ENCODE results near the gene CAPNS2. TPM values are rescaled to one million over a fixed set of nuclear protein-coding genes. Genes with fewer than 3 reads are reported as not detected.
"Not testable (repeated sequence)": the region's sequence is repeated elsewhere in the genome, so short reads cannot be mapped to it uniquely, and the experiment has no call there.

The CAPNS2 gene
- total RNA-seq, 1 donor from 2014 or later = 0.35 TPM

- H3K36me3 Mint-ChIP-seq (ENCODE audit: low read depth) = peaks cover 2% of the 10 kb centered on the region
- H3K4me3 Mint-ChIP-seq (ENCODE audit: unreplicated experiment) = no peak overlapping the region
- TF ChIP-seq CTCF (IDR thresholded peaks at IDR 0.05) = no peak
- no peaks in the 10 kb centered on the region for H3K9me3 Mint-ChIP-seq (ENCODE audit: low read depth)
- H3K27ac Mint-ChIP-seq (ENCODE audit: unreplicated experiment) = no peak overlapping the region
- no peaks in the 10 kb centered on the region for H3K4me1 Mint-ChIP-seq (ENCODE audit: low read depth)
- no peak for DNase-seq (ENCODE audit: low spot score)
- peaks cover 26% of the 10 kb centered on the region for H3K27me3 Mint-ChIP-seq (ENCODE audit: low read depth)
Observed at GRCh38 chr16:55597928-55598327, 31.4 kb downstream of the CAPNS2 start.

- DNase-seq (ENCODE audit: low spot score) = no peak
- Mint-ChIP-seq H3K4me1 (ENCODE audit: low read depth) (no peaks in the 10 kb centered on the region), H3K9me3 (ENCODE audit: low read depth) (peaks cover 20% of the 10 kb centered on the region)
Observed at GRCh38 chr16:55605754-55606336, 39.4 kb downstream of the CAPNS2 start.

GRCh38 chr16:55613613-55614335 lies 47.3 kb downstream of the CAPNS2 start:
- Mint-ChIP-seq H3K36me3 (ENCODE audit: low read depth) (no peaks in the 10 kb centered on the region), H3K4me1 (ENCODE audit: low read depth) (no peaks in the 10 kb centered on the region), H3K27me3 (ENCODE audit: low read depth) (peaks cover 33% of the 10 kb centered on the region), H3K27ac (ENCODE audit: unreplicated experiment) (no peak overlapping the region), H3K4me3 (ENCODE audit: unreplicated experiment) (no peak overlapping the region), H3K9me3 (ENCODE audit: low read depth) (peaks cover 28% of the 10 kb centered on the region)
- DNase-seq (ENCODE audit: low spot score) = no peak
- TF ChIP-seq CTCF (IDR thresholded peaks at IDR 0.05) = no peak

More at GRCh38 chr16:55605754-55606336, 39.4 kb downstream of the CAPNS2 start:
- Mint-ChIP-seq H3K27ac (ENCODE audit: unreplicated experiment) (no peak overlapping the region), H3K4me3 (ENCODE audit: unreplicated experiment) (no peak overlapping the region), H3K27me3 (ENCODE audit: low read depth) (peaks cover 22% of the 10 kb centered on the region), H3K36me3 (ENCODE audit: low read depth) (peaks cover 5% of the 10 kb centered on the region)
- TF ChIP-seq CTCF (IDR thresholded peaks at IDR 0.05) = no peak

- Mint-ChIP-seq H3K4me3 (ENCODE audit: unreplicated experiment) (no peak overlapping the region), H3K4me1 (ENCODE audit: low read depth) (no peaks in the 10 kb centered on the region), H3K27me3 (ENCODE audit: low read depth) (peaks cover 30% of the 10 kb centered on the region), H3K9me3 (ENCODE audit: low read depth) (peaks cover 20% of the 10 kb centered on the region), H3K27ac (ENCODE audit: unreplicated experiment) (no peak overlapping the region), H3K36me3 (ENCODE audit: low read depth) (no peaks in the 10 kb centered on the region)
- DNase-seq (ENCODE audit: low spot score) = no peak
- TF ChIP-seq CTCF (IDR thresholded peaks at IDR 0.05) = no peak
Observed at GRCh38 chr16:55615071-55615470, 48.6 kb downstream of the CAPNS2 start.

GRCh38 chr16:55615670-55616069 lies 49.2 kb downstream of the CAPNS2 start:
- H3K4me1 Mint-ChIP-seq (ENCODE audit: low read depth); DNase-seq (ENCODE audit: low spot score); H3K36me3 Mint-ChIP-seq (ENCODE audit: low read depth); H3K27ac Mint-ChIP-seq (ENCODE audit: unreplicated experiment); H3K4me3 Mint-ChIP-seq (ENCODE audit: unreplicated experiment): not testable (repeated sequence)
- Mint-ChIP-seq H3K9me3 (ENCODE audit: low read depth) (peaks cover 19% of the 10 kb centered on the region), H3K27me3 (ENCODE audit: low read depth) (peaks cover 29% of the 10 kb centered on the region)

Other genes with a start within 250 kb of the CAPNS2 start
- gene IRX6, start 242.5 kb upstream of the CAPNS2 start, total RNA-seq = not detected in 3 replicates
- 216 to 276 TPM (median 227 TPM) in 3 replicates for gene MMP2, start 87.5 kb upstream of the CAPNS2 start, total RNA-seq
- gene LPCAT2, start 57.6 kb upstream of the CAPNS2 start, total RNA-seq = 15.2 to 18.7 TPM (median 17.4 TPM) in 3 replicates
- gene SLC6A2, start 89.3 kb downstream of the CAPNS2 start, total RNA-seq = not detected in 3 replicates

Measured in chondrocyte (in vitro differentiated cells).